Thoracic aorta (tissue), 2 donors: ENCODE results near the gene CSF1. TPM values are rescaled to one million over a fixed set of nuclear protein-coding genes. Genes with fewer than 3 reads are reported as not detected.

Experiments
- ATAC-seq: fragments of 150-250 bp; one replicate; pipeline ENCODE4 v1.8.0; 2017; ENCODE audit warnings: low read depth; ENCODE audit not compliant: insufficient number of reproducible peaks, low FRiP score
- DNase-seq: peaks from one replicate; pipeline ENCODE4 v3.0.0-alpha.2; 2020; ENCODE audit warnings: low spot score
- H3K27ac ChIP-seq, 2 donors: fragments of 200-600 bp; sonication (generic); 1 replicate in 1 of 2; 2 replicates in 1 of 2; pipeline ENCODE4 v1.5.1; 2016; ENCODE audit warnings: mild to moderate bottlenecking in 2 of 2, moderate library complexity in 2 of 2
- H3K27me3 ChIP-seq: fragments of 200-600 bp; sonication (generic); replicated peaks from 2 replicates; pipeline ENCODE4 v1.6.0; 2016; ENCODE audit warnings: mild to moderate bottlenecking; ENCODE audit not compliant: insufficient read depth
- H3K36me3 ChIP-seq: fragments of 200-600 bp; sonication (generic); one replicate; pipeline ENCODE4 v1.5.1; 2016
- H3K4me1 ChIP-seq, 2 donors: fragments of 200-600 bp; sonication (generic); 1 replicate in 1 of 2; 2 replicates in 1 of 2; pipeline versions ENCODE4 v1.5.1 to v1.6.0; 2016; ENCODE audit warnings: low read depth in 2 of 2, mild to moderate bottlenecking in 1 of 2; ENCODE audit not compliant: control insufficient read depth in 1 of 2
- H3K4me3 ChIP-seq: fragments of 200-600 bp; sonication (generic); 2 replicates; pipeline ENCODE4 v1.5.1; 2016; ENCODE audit warnings: mild to moderate bottlenecking
- H3K9me3 ChIP-seq: fragments of 200-600 bp; sonication (generic); 2 replicates; pipeline ENCODE4 v1.5.1; 2016
- CTCF ChIP-seq: fragments of 200-600 bp; sonication (generic); IDR thresholded peaks from one replicate; pipeline ENCODE4 v1.5.1; 2019; ENCODE audit warnings: antibody characterized with exemption
- total RNA-seq, 2 donors: library from RNA; depleted of rRNA; stranded (reverse); fragments of >200 nt; gene quantifications; one replicate each; pipeline versions ENCODE4 v1.1.0 to v1.2.3, GENCODE V29; 2016

Gene CSF1
- total RNA-seq, 2 donors from 2014 or later = 146 to 171 TPM

- Histone ChIP-seq H3K27ac (peak overlapping the region; percentile 69 to 70), H3K27me3 (no peaks in the 10 kb centered on the region), H3K36me3 (peaks cover 40% of the 10 kb centered on the region), H3K9me3 (no peaks in the 10 kb centered on the region), H3K4me1 (peaks cover 27 to 49% of the 10 kb centered on the region in 2 donors), H3K4me3 (no peak overlapping the region)
- no peak for TF ChIP-seq CTCF
- DNase-seq = no peak
- no peak for ATAC-seq
Measured at GRCh38 chr1:109927356-109927755, 16.7 kb downstream of the CSF1 start.

GRCh38 chr1:109927911-109928321 lies 17.3 kb downstream of the CSF1 start:
- H3K4me1 ChIP-seq = peaks cover 27 to 49% of the 10 kb centered on the region in 2 donors
- no peak for TF ChIP-seq CTCF
- ATAC-seq = peak; percentile 50

DNA sequence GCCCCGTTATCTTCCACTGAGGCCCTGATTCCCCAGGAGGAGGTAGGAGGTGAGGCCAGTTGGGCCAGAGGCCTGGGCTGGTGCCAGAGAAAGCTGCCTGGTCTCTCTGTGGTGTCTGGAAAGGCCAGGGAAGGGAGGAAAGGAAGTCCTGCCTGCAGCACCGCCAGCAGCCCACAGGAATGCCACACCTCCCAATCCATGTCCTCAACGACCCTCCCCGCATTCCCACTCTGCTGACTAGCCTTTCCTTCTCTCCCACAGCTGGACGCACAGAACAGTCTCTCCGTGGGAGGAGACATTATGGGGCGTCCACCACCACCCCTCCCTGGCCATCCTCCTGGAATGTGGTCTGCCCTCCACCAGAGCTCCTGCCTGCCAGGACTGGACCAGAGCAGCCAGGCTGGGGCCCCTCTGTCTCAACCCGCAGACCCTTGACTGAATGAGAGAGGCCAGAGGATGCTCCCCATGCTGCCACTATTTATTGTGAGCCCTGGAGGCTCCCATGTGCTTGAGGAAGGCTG lies 18.0 kb downstream of the CSF1 start:
- H3K4me3 ChIP-seq = no peak overlapping the region
- TF ChIP-seq CTCF = no peak
- DNase-seq (no peak), ATAC-seq (no peak)
- peak overlapping the region; percentile 69 to 70 for H3K27ac ChIP-seq
- H3K36me3 ChIP-seq = peaks cover 28% of the 10 kb centered on the region
- H3K4me1 ChIP-seq = peaks cover 27 to 49% of the 10 kb centered on the region in 2 donors
- no peaks in the 10 kb centered on the region for H3K9me3 ChIP-seq
- H3K27me3 ChIP-seq = no peaks in the 10 kb centered on the region

More at GRCh38 chr1:109927911-109928321, 17.3 kb downstream of the CSF1 start:
- Histone ChIP-seq H3K4me3 (no peak overlapping the region), H3K36me3 (peaks cover 35% of the 10 kb centered on the region), H3K27ac (peak overlapping the region; percentile 69 to 70), H3K9me3 (no peaks in the 10 kb centered on the region), H3K27me3 (no peaks in the 10 kb centered on the region)
- peak; percentile 47 for DNase-seq

GRCh38 chr1:109929170-109929569 lies 18.5 kb downstream of the CSF1 start:
- Histone ChIP-seq H3K27ac (peak overlapping the region; percentile 69 to 70), H3K4me1 (peaks cover 27 to 49% of the 10 kb centered on the region in 2 donors), H3K27me3 (no peaks in the 10 kb centered on the region), H3K4me3 (no peak overlapping the region), H3K9me3 (no peaks in the 10 kb centered on the region), H3K36me3 (peaks cover 23% of the 10 kb centered on the region)
- ATAC-seq = no peak
- no peak for DNase-seq
- no peak for TF ChIP-seq CTCF

- peaks cover 27 to 49% of the 10 kb centered on the region in 2 donors for H3K4me1 ChIP-seq
- no peak overlapping the region for H3K4me3 ChIP-seq
- no peak for ATAC-seq
- H3K9me3 ChIP-seq = no peaks in the 10 kb centered on the region
- no peaks in the 10 kb centered on the region for H3K27me3 ChIP-seq
- no peak for DNase-seq
- TF ChIP-seq CTCF = no peak
- peaks cover 19% of the 10 kb centered on the region for H3K36me3 ChIP-seq
- H3K27ac ChIP-seq = peak overlapping the region; percentile 68 to 69
Measured at GRCh38 chr1:109929588-109930251, 19.1 kb downstream of the CSF1 start.
